HepG2 (cell line): ENCODE data around the gene LRFN2. TPM values are rescaled to one million over a fixed set of nuclear protein-coding genes. Genes with fewer than 3 reads are reported as not detected.

Experiments used
- ATAC-seq: fragments of 200-7000 bp; cut with Tn5 transposase; 3 replicates; pipeline ENCODE4 v1.9.1; 2020; ENCODE audit warnings: mild to moderate bottlenecking, moderate library complexity
- BruUV-seq: library from RNA; stranded (reverse); fragments of 400-500 nt; replicated peaks from 2 replicates; lab custom pipeline; 2021; lab: Mats Ljungman, UMichigan
- CTCF ChIA-PET: fragments of 300-600 bp; formaldehyde crosslinking; extraction: SDS; loops from one replicate; lab custom pipeline; 2021; ENCODE audit warnings: low total read pairs, inconsistent platforms, low intra/inter-chr PET ratio; lab: Yijun Ruan, JAX
- POLR2A ChIA-PET: fragments of 350-600 bp; sonication (Branson Sonifier 250); formaldehyde crosslinking; loops from one replicate; lab custom pipeline; 2020; ENCODE audit warnings: antibody characterized with exemption, inconsistent platforms; lab: Yijun Ruan, JAX
- DNase-seq: peaks from one replicate; pipeline ENCODE4 v3.0.0-alpha.2; 2015; ENCODE audit warnings: low spot score
- FAIRE-seq: peaks from 3 replicates; lab custom pipeline; 2011; peaks lifted over from hg19 to GRCh38; lab: Jason Lieb, UNC
- H2AFZ ChIP-seq: one replicate; pipeline ENCODE4 v1.6.1; 2011; ENCODE audit warnings: low read length, inconsistent platforms
- H3K27ac ChIP-seq: fragments of 300-600 bp; 3 replicates; pipeline ENCODE4 v1.8.0; 2011; ENCODE audit warnings: mixed run types, mild to moderate bottlenecking, mixed read lengths, low read length, inconsistent platforms; ENCODE audit not compliant: insufficient read depth; ENCODE audit errors: extremely low read length
- H3K27me3 ChIP-seq, 2 experiments: fragments of 200-600 bp in 1 of 2; 2 replicates in 1 of 2; 3 replicates in 1 of 2; pipeline versions ENCODE4 v1.6.0 to v1.8.0; 2011; ENCODE audit warnings: low read length in 2 of 2, mild to moderate bottlenecking in 2 of 2, moderate library complexity in 2 of 2, inconsistent platforms in 1 of 2; ENCODE audit not compliant: insufficient read depth in 2 of 2, control insufficient read depth in 1 of 2
- H3K36me3 ChIP-seq, 2 experiments: fragments of 200-600 bp in 1 of 2; replicated peaks in 1 of 2; 2 replicates in 1 of 2; 3 replicates in 1 of 2; pipeline versions ENCODE4 v1.5.1 to v1.8.0; 2011; ENCODE audit warnings: low read length in 2 of 2, inconsistent platforms in 1 of 2; ENCODE audit not compliant: insufficient read depth in 2 of 2, control insufficient read depth in 1 of 2
- H3K4me1 ChIP-seq: 2 replicates; pipeline ENCODE4 v1.5.1; 2012; ENCODE audit warnings: low read length, inconsistent platforms; ENCODE audit not compliant: insufficient read depth
- H3K4me2 ChIP-seq: 2 replicates; pipeline ENCODE4 v1.6.0; 2011; ENCODE audit warnings: low read depth, low read length, inconsistent platforms
- H3K4me3 ChIP-seq, 3 experiments: fragments of 200-600 bp in 1 of 3; sonication (generic), shearing (Covaris generic) in 1 of 3; replicated peaks in 1 of 3; 2 replicates each; pipeline ENCODE4 v1.5.1; 2011 to 2016; ENCODE audit warnings: low read length in 3 of 3, inconsistent platforms in 2 of 3, low read depth in 2 of 3, mild to moderate bottlenecking in 2 of 3, control low read depth in 1 of 3, mixed read lengths in 1 of 3; ENCODE audit not compliant: insufficient read depth in 1 of 3
- H3K79me2 ChIP-seq: one replicate; pipeline ENCODE4 v1.6.1; 2011; ENCODE audit warnings: low read length, inconsistent platforms; ENCODE audit not compliant: insufficient read depth
- H3K9ac ChIP-seq: 2 replicates; pipeline ENCODE4 v1.6.0; 2011; ENCODE audit warnings: mild to moderate bottlenecking, low read depth, low read length, inconsistent platforms; ENCODE audit not compliant: insufficient read depth
- H3K9me3 ChIP-seq: 2 replicates; pipeline ENCODE4 v1.5.1; 2012; ENCODE audit warnings: mild to moderate bottlenecking, low read length
- H4K20me1 ChIP-seq: 2 replicates; pipeline ENCODE4 v1.6.0; 2011; ENCODE audit warnings: inconsistent platforms, mild to moderate bottlenecking, low read length, moderate library complexity; ENCODE audit not compliant: insufficient read depth
- FIP1L1 ChIP-seq: fragments of 200-400 bp; formaldehyde crosslinking; IDR thresholded peaks from 2 replicates; pipeline ENCODE4 v1.6.1; 2018; ENCODE audit warnings: low read depth, mild to moderate bottlenecking, low read length, moderate library complexity, borderline replicate concordance; ENCODE audit not compliant: insufficient read depth
- KLF9 ChIP-seq: IDR thresholded peaks from 2 replicates; pipeline ENCODE4 v1.6.1; 2016; ENCODE audit warnings: low read depth
- LCORL ChIP-seq, 2 experiments: fragments of 450-650 bp in 1 of 2; sonication (generic) in 1 of 2; formaldehyde crosslinking in 1 of 2; IDR thresholded peaks; 2 replicates each; pipeline versions ENCODE4 v1.5.0 to v1.6.1; 2017 to 2020; ENCODE audit warnings: antibody characterized with exemption in 1 of 2, missing genetic modification reagents in 1 of 2
- MAFG ChIP-seq: sonication (generic); formaldehyde crosslinking; IDR thresholded peaks from 2 replicates; pipeline ENCODE4 v1.5.1; 2020; ENCODE audit warnings: mild to moderate bottlenecking, missing genetic modification reagents
- MZF1 ChIP-seq: sonication (generic); formaldehyde crosslinking; IDR thresholded peaks from 2 replicates; pipeline ENCODE4 v1.8.1; 2023; ENCODE audit warnings: mild to moderate bottlenecking, missing genetic modification reagents, borderline replicate concordance
- NR3C1 ChIP-seq: sonication (generic); formaldehyde crosslinking; IDR thresholded peaks from 2 replicates; pipeline ENCODE4 v1.4.0; 2020; ENCODE audit warnings: missing genetic modification reagents
- PLSCR1 ChIP-seq: sonication (generic); formaldehyde crosslinking; IDR thresholded peaks from 2 replicates; pipeline ENCODE4 v1.5.0; 2020; ENCODE audit warnings: missing genetic modification reagents, mild to moderate bottlenecking, borderline replicate concordance
- TSC22D2 ChIP-seq: sonication (generic); formaldehyde crosslinking; IDR thresholded peaks from 2 replicates; pipeline ENCODE4 v1.5.1; 2020; ENCODE audit warnings: missing genetic modification reagents, mild to moderate bottlenecking, borderline replicate concordance
- ZFP82 ChIP-seq: sonication (generic); formaldehyde crosslinking; IDR thresholded peaks from 2 replicates; pipeline ENCODE4 v1.5.1; 2020; ENCODE audit warnings: mild to moderate bottlenecking, missing genetic modification reagents, borderline replicate concordance
- ZNF629 ChIP-seq: sonication (generic); formaldehyde crosslinking; conservative IDR thresholded peaks from 2 replicates; pipeline ENCODE4 v1.5.0; 2020; ENCODE audit warnings: missing genetic modification reagents
- WGBS: methylation state at CpG from one replicate; pipeline ENCODE4 v1.1.6; 2017; ENCODE audit warnings: low lambda C conversion rate; 5-methylcytosine and 5-hydroxymethylcytosine counted together
- in situ Hi-C: cut with HindIII; loops from 2 replicates; pipeline ENCODE4 v1.10.0; 2017; ENCODE audit warnings: low pct_unique_long_range_greater_than_20kb; ENCODE audit not compliant: extremely low pct_ligation_motif_present
- intact Hi-C: fragments of 100-400 bp; cut with micrococcal nuclease; formaldehyde crosslinking; loops from one replicate; pipeline ENCODE4 v1.10.0; 2022; ENCODE audit not compliant: unreplicated experiment
- polyA plus RNA-seq, 8 experiments: library from polyadenylated mRNA; depleted of rRNA in 3 of 8; stranded (reverse) in 7 of 8; unstranded in 1 of 8; fragments of >200 nt; fragmentation: Illumina TruSeq in 4 of 8; extraction: Trizol in 4 of 8; gene quantifications; 2 replicates each; pipeline versions ENCODE4 v1.2.1 to v1.2.3, GENCODE V29; 2011 to 2016; ENCODE audit warnings: low read depth in 4 of 8, missing spikeins in 1 of 8, mixed read lengths in 1 of 8; ENCODE audit not compliant: insufficient read depth in 1 of 8
- total RNA-seq, 5 experiments: library from RNA; depleted of rRNA; stranded (reverse); fragments of >200 nt; fragmentation: Illumina TruSeq; extraction: Trizol; gene quantifications; 2 replicates each; pipeline ENCODE4 v1.2.3, GENCODE V29; 2016; ENCODE audit warnings: low read depth in 1 of 5

The LRFN2 gene
- total and polyA plus RNA-seq, 2 of the 13 experiments (the other 11 are each of a cell fraction or from before 2014, with no cell fraction given), result not detected

- no TSS peak for BruUV-seq
- in situ Hi-C loops, result no loop called here
- no peaks in the 10 kb centered on the region for H3K36me3 ChIP-seq
- no peak overlapping the region for H3K9ac ChIP-seq
- no peak overlapping the region for H2AFZ ChIP-seq
- no peak overlapping the region for H3K27ac ChIP-seq
- H3K79me2 ChIP-seq, result no peaks in the 10 kb centered on the region
- TF ChIP-seq LCORL (IDR thresholded peaks at IDR 0.05) (no peak), LCORL (CRISPR knock-in tag; IDR thresholded peaks at IDR 0.05) (no peak), PLSCR1 (no peak), ZFP82 (no peak), FIP1L1 (no peak), KLF9 (CRISPR knock-in tag) (no peak), MAFG (CRISPR knock-in tag) (no peak), NR3C1 (CRISPR knock-in tag) (no peak), MZF1 (CRISPR knock-in tag) (no peak)
- H3K27me3 ChIP-seq, result peaks cover 2 to 16% of the 10 kb centered on the region in 2 experiments; a peak in 2 of 5 replicates
- no peaks in the 10 kb centered on the region for H4K20me1 ChIP-seq
- H3K4me3 ChIP-seq, result no peak overlapping the region
- WGBS, result 39% methylated on average over 6 of the region's 6 CpGs
- no peak for ATAC-seq
- no peaks in the 10 kb centered on the region for H3K4me1 ChIP-seq
- H3K4me2 ChIP-seq, result no peak overlapping the region
- DNase-seq, result no peak
- POLR2A ChIA-PET, result no interaction called here
- no peaks in the 10 kb centered on the region for H3K9me3 ChIP-seq
- no peak for FAIRE-seq
- CTCF ChIA-PET, result no interaction called here
- intact Hi-C loops, result no loop called here
Measured at GRCh38 chr6:40630051-40630450, 42.9 kb upstream of the LRFN2 start.

- ATAC-seq (no peak), FAIRE-seq (no peak), DNase-seq (no peak)
- Histone ChIP-seq H3K27me3 (peaks cover 2 to 16% of the 10 kb centered on the region in 2 experiments; a peak in 2 of 5 replicates), H3K4me1 (no peaks in the 10 kb centered on the region), H3K27ac (no peak overlapping the region), H2AFZ (no peak overlapping the region), H3K9me3 (no peaks in the 10 kb centered on the region), H3K4me2 (no peak overlapping the region), H4K20me1 (no peaks in the 10 kb centered on the region), H3K9ac (no peak overlapping the region), H3K79me2 (no peaks in the 10 kb centered on the region), H3K36me3 (no peaks in the 10 kb centered on the region), H3K4me3 (no peak overlapping the region)
- TF ChIP-seq TSC22D2, result no peak
- TF ChIP-seq ZNF629 (CRISPR knock-in tag), result peak; percentile 31; the same call in 1 of the 2 replicates
- BruUV-seq, result no TSS peak
- CTCF ChIA-PET, result no interaction called here
- POLR2A ChIA-PET, result no interaction called here
- intact Hi-C loops, result no loop called here
- WGBS, result 42% methylated on average over 6 of the region's 6 CpGs
- in situ Hi-C loops, result no loop called here
Measured at GRCh38 chr6:40629463-40629862, 42.3 kb upstream of the LRFN2 start.
